DND-41 (cell line): ENCODE results near the gene HMGB4.

Source experiments
- EZH2 ChIP-seq: IDR thresholded peaks from 3 replicates; pipeline ENCODE4 v1.6.1; 2012; ENCODE audit warnings: borderline replicate concordance, low read depth, mild to moderate bottlenecking, moderate library complexity, low read length, inconsistent platforms; ENCODE audit not compliant: severe bottlenecking
- TF ChIP-seq, protein P1 (sequence below): IDR thresholded peaks from 2 replicates; pipeline ENCODE4 v1.5.1; 2012; ENCODE audit warnings: borderline replicate concordance, low read length, moderate library complexity, mild to moderate bottlenecking; ENCODE audit not compliant: poor library complexity, severe bottlenecking; ENCODE audit errors: extremely low read depth

DNA sequence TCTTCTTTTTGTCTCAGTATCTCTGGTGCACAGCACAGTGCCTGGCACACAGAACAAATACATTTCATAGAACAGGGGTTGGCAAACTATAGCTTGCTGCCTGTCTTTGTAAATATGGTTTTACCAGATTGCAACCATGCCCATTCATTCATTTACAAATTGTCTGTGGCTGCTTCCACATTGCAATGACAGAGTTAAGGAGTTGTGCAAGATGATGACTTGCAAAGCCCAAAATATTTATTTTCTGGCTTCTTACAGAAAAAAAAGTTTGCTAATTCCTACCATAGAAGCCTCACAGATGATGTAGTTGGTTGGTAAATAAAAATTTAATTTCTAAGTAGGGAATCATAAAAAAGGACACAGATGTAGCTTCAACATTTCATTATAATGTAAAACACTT lies 11.2 kb upstream of the HMGB4 start:
- TF ChIP-seq, protein P1, sequence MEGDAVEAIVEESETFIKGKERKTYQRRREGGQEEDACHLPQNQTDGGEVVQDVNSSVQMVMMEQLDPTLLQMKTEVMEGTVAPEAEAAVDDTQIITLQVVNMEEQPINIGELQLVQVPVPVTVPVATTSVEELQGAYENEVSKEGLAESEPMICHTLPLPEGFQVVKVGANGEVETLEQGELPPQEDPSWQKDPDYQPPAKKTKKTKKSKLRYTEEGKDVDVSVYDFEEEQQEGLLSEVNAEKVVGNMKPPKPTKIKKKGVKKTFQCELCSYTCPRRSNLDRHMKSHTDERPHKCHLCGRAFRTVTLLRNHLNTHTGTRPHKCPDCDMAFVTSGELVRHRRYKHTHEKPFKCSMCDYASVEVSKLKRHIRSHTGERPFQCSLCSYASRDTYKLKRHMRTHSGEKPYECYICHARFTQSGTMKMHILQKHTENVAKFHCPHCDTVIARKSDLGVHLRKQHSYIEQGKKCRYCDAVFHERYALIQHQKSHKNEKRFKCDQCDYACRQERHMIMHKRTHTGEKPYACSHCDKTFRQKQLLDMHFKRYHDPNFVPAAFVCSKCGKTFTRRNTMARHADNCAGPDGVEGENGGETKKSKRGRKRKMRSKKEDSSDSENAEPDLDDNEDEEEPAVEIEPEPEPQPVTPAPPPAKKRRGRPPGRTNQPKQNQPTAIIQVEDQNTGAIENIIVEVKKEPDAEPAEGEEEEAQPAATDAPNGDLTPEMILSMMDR: no peak
- TF ChIP-seq EZH2: no peak
